IMR-90 (cell line): ENCODE measurements around the gene CELF6. TPM values are rescaled to one million over a fixed set of nuclear protein-coding genes. Genes with fewer than 3 reads are reported as not detected.

Source experiments
- CEBPB ChIP-seq: IDR thresholded peaks from 2 replicates; pipeline ENCODE4 v1.6.1; 2012; ENCODE audit warnings: low read depth, low read length, improper control_type of control experiment
- CTCF ChIP-seq: conservative IDR thresholded peaks from 2 replicates; pipeline ENCODE4 v1.5.1; 2012; ENCODE audit warnings: mild to moderate bottlenecking, low read depth, low read length, improper control_type of control experiment
- POLR2A ChIP-seq: IDR thresholded peaks from 2 replicates; pipeline ENCODE4 v1.6.1; 2012; ENCODE audit warnings: mild to moderate bottlenecking, low read depth, low read length
- RAD21 ChIP-seq: IDR thresholded peaks from 2 replicates; pipeline ENCODE4 v1.6.1; 2012; ENCODE audit warnings: low read length, improper control_type of control experiment
- USF2 ChIP-seq: fragments of 150-350 bp; IDR thresholded peaks from 2 replicates; pipeline ENCODE4 v1.6.1; 2017; ENCODE audit warnings: mild to moderate bottlenecking, antibody characterized with exemption, low read length, low read depth
- polyA plus RNA-seq, 3 experiments: library from polyadenylated mRNA; depleted of rRNA; stranded (reverse); fragments of >200 nt; gene quantifications; 2 replicates each; pipeline ENCODE4 v1.2.3, GENCODE V29; 2012; ENCODE audit warnings: low replicate concordance in 1 of 3
- total RNA-seq: library from RNA; depleted of rRNA; stranded (reverse); fragments of >200 nt; gene quantifications from 2 replicates; pipeline ENCODE4 v1.2.3, GENCODE V29; 2012

Gene CELF6
- total and polyA plus RNA-seq, 2 of the 4 experiments (the other 2 are of a cell fraction): 0.07 TPM; not detected in 1

- TF ChIP-seq CTCF (no peak), RAD21 (no peak), POLR2A (no peak; the same call in 1 of the 2 replicates), USF2 (no peak), CEBPB (no peak)
Measured at GRCh38 chr15:72236381-72237003, 83.5 kb downstream of the CELF6 start (continued).
